Lower lobe of right lung (tissue), 2 donors: ENCODE data around the gene HS1BP3. TPM values are rescaled to one million over a fixed set of nuclear protein-coding genes. Genes with fewer than 3 reads are reported as not detected.
A peak's percentile ranks its signal among the peaks of the same experiment; 100 is the strongest.

Experiments
- ATAC-seq, 2 donors: fragments of 200-7000 bp; cut with Tn5 transposase; one replicate each; pipeline ENCODE4 v1.9.1; 2020 to 2022; ENCODE audit warnings: mild to moderate bottlenecking in 2 of 2, moderate library complexity in 2 of 2
- DNase-seq: peaks from one replicate; pipeline ENCODE4 v3.0.0-alpha.2; 2020
- H3K27ac ChIP-seq: fragments of 200-600 bp; one replicate; pipeline ENCODE4 v1.8.0; 2022
- H3K27me3 ChIP-seq: fragments of 200-600 bp; one replicate; pipeline ENCODE4 v1.8.0; 2022; ENCODE audit warnings: low read depth
- H3K36me3 ChIP-seq: fragments of 200-600 bp; one replicate; pipeline ENCODE4 v1.8.0; 2022; ENCODE audit warnings: mild to moderate bottlenecking
- H3K4me1 ChIP-seq: fragments of 200-600 bp; one replicate; pipeline ENCODE4 v1.8.0; 2022
- H3K4me3 ChIP-seq: fragments of 200-600 bp; one replicate; pipeline ENCODE4 v1.8.0; 2022; ENCODE audit warnings: mild to moderate bottlenecking
- H3K9me3 ChIP-seq: fragments of 200-600 bp; one replicate; pipeline ENCODE4 v1.8.0; 2022
- intact Hi-C: fragments of 100-400 bp; cut with DNase I; formaldehyde crosslinking; loops from one replicate; pipeline ENCODE4 v1.11.0; 2022
- total RNA-seq: library from RNA; stranded (reverse); fragmentation: NEBNext Ultra II Directional; extraction: Animal tissue kit (Norgen Biotek cat#: 25700); gene quantifications from one replicate; pipeline ENCODE4 v1.2.1, GENCODE V29; 2021
- TF ChIP-seq, protein P1 (sequence below): fragments of 200-600 bp; IDR thresholded peaks from one replicate; pipeline ENCODE4 v1.8.0; 2022; ENCODE audit warnings: antibody characterized with exemption, mild to moderate bottlenecking
- donor health status: DM: no; HTN: yes; CAD: no; lungs with severe emphysema.

Gene HS1BP3
- total RNA-seq, 1 donor from 2014 or later = 39.9 TPM

GRCh38 chr2:20667151-20667530, 16.2 kb upstream of the HS1BP3 start:
- Histone ChIP-seq H3K4me1 (peaks cover 25% of the 10 kb centered on the region), H3K4me3 (peak overlapping the region; percentile 49), H3K27me3 (peaks cover 97% of the 10 kb centered on the region), H3K27ac (no peak overlapping the region), H3K36me3 (no peaks in the 10 kb centered on the region), H3K9me3 (no peaks in the 10 kb centered on the region)
- TF ChIP-seq, protein P1, sequence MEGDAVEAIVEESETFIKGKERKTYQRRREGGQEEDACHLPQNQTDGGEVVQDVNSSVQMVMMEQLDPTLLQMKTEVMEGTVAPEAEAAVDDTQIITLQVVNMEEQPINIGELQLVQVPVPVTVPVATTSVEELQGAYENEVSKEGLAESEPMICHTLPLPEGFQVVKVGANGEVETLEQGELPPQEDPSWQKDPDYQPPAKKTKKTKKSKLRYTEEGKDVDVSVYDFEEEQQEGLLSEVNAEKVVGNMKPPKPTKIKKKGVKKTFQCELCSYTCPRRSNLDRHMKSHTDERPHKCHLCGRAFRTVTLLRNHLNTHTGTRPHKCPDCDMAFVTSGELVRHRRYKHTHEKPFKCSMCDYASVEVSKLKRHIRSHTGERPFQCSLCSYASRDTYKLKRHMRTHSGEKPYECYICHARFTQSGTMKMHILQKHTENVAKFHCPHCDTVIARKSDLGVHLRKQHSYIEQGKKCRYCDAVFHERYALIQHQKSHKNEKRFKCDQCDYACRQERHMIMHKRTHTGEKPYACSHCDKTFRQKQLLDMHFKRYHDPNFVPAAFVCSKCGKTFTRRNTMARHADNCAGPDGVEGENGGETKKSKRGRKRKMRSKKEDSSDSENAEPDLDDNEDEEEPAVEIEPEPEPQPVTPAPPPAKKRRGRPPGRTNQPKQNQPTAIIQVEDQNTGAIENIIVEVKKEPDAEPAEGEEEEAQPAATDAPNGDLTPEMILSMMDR = no peak
- intact Hi-C loops = no loop called here
- ATAC-seq (peak in 1 of 2 donors; percentile 4), DNase-seq (no peak)

GRCh38 chr2:20666304-20667150, 15.6 kb upstream of the HS1BP3 start, which contains the start of gene GDF7:
TSS of gene GDF7 (plus strand) at chr2:20667144. CDS start at chr2:20667240, 96 bp downstream.
- no peak for DNase-seq
- no peak within 1 kb of the TSS for H3K27ac ChIP-seq
- no peaks in the 10 kb centered on the region for H3K36me3 ChIP-seq
- peak within 1 kb of the TSS; percentile 49 for H3K4me3 ChIP-seq
- peaks cover 97% of the 10 kb centered on the region for H3K27me3 ChIP-seq
- intact Hi-C loops = no loop called here
- TF ChIP-seq, protein P1 = no peak
- H3K9me3 ChIP-seq = no peaks in the 10 kb centered on the region
- peaks cover 25% of the 10 kb centered on the region for H3K4me1 ChIP-seq
- peak; percentile 18 to 33 for ATAC-seq

GRCh38 chr2:20666005-20666303, 15.1 kb upstream of the HS1BP3 start:
- DNase-seq = no peak
- no peak overlapping the region for H3K27ac ChIP-seq
- H3K9me3 ChIP-seq = no peaks in the 10 kb centered on the region
- ATAC-seq = peak in 1 of 2 donors; percentile 24
- TF ChIP-seq, protein P1 = no peak
- no peaks in the 10 kb centered on the region for H3K36me3 ChIP-seq
- H3K27me3 ChIP-seq = peaks cover 92% of the 10 kb centered on the region
- H3K4me3 ChIP-seq = peak overlapping the region; percentile 49
- intact Hi-C loops = no loop called here
- peaks cover 25% of the 10 kb centered on the region for H3K4me1 ChIP-seq

- TF ChIP-seq, protein P1 = no peak
- H3K27me3 ChIP-seq = peaks cover 90% of the 10 kb centered on the region
- H3K9me3 ChIP-seq = no peaks in the 10 kb centered on the region
- no peaks in the 10 kb centered on the region for H3K36me3 ChIP-seq
- H3K4me3 ChIP-seq = peak overlapping the region; percentile 49
- DNase-seq (no peak), ATAC-seq (no peak)
- peaks cover 24% of the 10 kb centered on the region for H3K4me1 ChIP-seq
- H3K27ac ChIP-seq = no peak overlapping the region
- intact Hi-C loops = no loop called here
Measured at GRCh38 chr2:20665243-20666004, 14.5 kb upstream of the HS1BP3 start.

DNA sequence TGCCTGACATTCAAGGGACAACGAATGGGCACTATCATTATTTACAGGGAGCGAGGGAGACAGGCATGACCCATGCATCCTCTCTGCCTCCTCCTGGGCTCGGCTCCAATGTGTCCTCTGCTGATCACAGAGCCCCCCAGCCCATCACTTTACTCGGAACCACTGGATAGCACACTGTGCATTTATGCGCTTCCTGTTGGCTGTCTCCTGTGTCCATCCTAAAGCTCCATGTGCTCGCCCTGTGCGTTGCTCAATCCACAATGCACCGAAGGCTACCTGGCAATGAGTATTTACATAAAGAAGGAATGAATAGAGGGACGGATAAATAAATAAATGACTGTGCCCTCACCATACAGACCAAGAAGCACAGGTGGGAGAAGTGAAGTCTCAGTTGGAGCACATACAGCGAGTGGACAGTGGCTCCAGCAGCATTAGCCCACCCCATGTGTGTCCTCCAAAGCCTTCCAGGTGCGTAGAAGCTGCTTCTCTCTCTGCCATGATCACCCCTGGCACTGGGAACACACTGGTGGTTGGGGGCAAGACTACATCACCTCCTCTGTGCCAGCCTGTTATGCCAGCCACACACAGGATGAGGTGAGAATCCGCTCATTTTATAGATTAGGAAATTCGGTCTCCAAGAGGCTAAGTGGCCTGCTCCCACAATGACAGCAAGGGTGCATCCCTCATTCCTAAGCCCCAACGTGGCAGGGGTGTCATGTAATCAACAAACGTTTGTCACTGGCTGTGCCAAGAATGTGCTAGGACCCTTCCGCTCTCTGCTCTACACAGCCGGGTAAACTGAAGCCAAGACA, 13.7 kb upstream of the HS1BP3 start:
- Histone ChIP-seq H3K36me3 (no peaks in the 10 kb centered on the region), H3K4me1 (peaks cover 22% of the 10 kb centered on the region), H3K27me3 (peaks cover 86% of the 10 kb centered on the region), H3K9me3 (no peaks in the 10 kb centered on the region), H3K27ac (no peak overlapping the region), H3K4me3 (no peak overlapping the region)
- no peak for DNase-seq
- ATAC-seq = no peak
- TF ChIP-seq, protein P1 = no peak
- intact Hi-C loops = no loop called here
